ENCODE measurements around the gene RYR2. TPM values are rescaled to one million over a fixed set of nuclear protein-coding genes. Genes with fewer than 3 reads are reported as not detected.

Gene RYR2
- total and polyA plus RNA-seq, 3 donors from 2014 or later: 5.4 to 9.5 (median 9.1) TPM

GRCh38 chr1:237013608-237014007, 28.4 kb upstream of the RYR2 start:
- WGBS, 2 donors: 84 to 90% methylated on average over 5 of the region's 5 CpGs
- DNase-seq: no peak
- Histone ChIP-seq H3K9me3 (no peaks in the 10 kb centered on the region), H3K4me3 (no peak overlapping the region), H3K36me3 (ENCODE audit: low read depth, missing control alignments) (no peaks in the 10 kb centered on the region), H3K27ac (no peak overlapping the region), H3K27me3 (no peaks in the 10 kb centered on the region), H3K4me1 (no peaks in the 10 kb centered on the region)
- intact Hi-C loops (cut with DNase I; ENCODE audit: low total_unique reads): no loop called here
- TF ChIP-seq, protein P1, sequence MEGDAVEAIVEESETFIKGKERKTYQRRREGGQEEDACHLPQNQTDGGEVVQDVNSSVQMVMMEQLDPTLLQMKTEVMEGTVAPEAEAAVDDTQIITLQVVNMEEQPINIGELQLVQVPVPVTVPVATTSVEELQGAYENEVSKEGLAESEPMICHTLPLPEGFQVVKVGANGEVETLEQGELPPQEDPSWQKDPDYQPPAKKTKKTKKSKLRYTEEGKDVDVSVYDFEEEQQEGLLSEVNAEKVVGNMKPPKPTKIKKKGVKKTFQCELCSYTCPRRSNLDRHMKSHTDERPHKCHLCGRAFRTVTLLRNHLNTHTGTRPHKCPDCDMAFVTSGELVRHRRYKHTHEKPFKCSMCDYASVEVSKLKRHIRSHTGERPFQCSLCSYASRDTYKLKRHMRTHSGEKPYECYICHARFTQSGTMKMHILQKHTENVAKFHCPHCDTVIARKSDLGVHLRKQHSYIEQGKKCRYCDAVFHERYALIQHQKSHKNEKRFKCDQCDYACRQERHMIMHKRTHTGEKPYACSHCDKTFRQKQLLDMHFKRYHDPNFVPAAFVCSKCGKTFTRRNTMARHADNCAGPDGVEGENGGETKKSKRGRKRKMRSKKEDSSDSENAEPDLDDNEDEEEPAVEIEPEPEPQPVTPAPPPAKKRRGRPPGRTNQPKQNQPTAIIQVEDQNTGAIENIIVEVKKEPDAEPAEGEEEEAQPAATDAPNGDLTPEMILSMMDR (IDR thresholded peaks at IDR 0.05): no peak
- TF ChIP-seq POLR2A (IDR thresholded peaks at IDR 0.05): no peak

DNA sequence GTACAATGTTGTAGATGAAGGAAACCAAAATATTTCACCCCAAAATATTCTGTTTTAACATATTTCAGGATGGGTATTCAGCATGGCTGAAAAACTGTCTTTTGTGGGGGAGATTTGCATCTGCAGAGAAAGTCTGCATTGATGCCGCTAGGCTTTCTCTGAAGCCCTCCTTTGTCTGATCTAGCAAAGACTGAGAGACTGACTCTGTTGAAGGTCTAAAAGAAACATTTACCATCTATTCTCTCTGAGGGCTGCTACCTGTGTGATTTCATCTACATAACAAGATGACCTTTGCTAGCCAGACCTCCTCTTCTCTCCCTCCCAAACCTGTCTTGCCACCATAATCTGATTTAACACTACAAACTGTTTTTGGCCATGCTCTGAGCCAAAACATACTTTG, 25.4 kb upstream of the RYR2 start:
- no peaks in the 10 kb centered on the region for H3K4me1 ChIP-seq
- no peak for TF ChIP-seq POLR2A (IDR thresholded peaks at IDR 0.05)
- TF ChIP-seq, protein P1 (IDR thresholded peaks at IDR 0.05): no peak
- intact Hi-C loops (cut with DNase I; ENCODE audit: low total_unique reads): no loop called here
- H3K4me3 ChIP-seq: no peak overlapping the region
- no peaks in the 10 kb centered on the region for H3K36me3 ChIP-seq (ENCODE audit: low read depth, missing control alignments)
- no peak for DNase-seq
- H3K27ac ChIP-seq: no peak overlapping the region
- 34 to 45% methylated on average over 1 of the region's 1 CpG for WGBS, 2 donors
- H3K9me3 ChIP-seq: no peaks in the 10 kb centered on the region
- no peaks in the 10 kb centered on the region for H3K27me3 ChIP-seq

DNA sequence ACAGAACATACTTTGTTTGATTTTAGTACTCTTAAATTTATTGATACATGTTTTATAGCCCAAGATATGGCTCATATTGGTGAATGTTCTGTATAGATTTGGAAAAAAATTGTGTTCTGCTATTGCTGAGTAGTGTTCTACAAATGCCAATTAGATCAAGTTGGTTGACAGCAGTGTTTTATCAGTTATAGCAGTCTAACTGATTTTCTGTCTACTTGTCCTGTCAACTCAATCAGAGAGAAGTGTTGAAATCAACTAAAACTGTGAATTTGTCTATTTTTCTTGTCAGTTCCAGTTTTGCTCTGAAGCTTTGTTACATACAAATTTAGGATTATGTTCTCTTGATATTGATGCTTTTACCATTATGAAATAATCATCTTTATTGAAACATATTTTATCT, 23.1 kb upstream of the RYR2 start:
- intact Hi-C loops (cut with DNase I; ENCODE audit: low total_unique reads): no loop called here
- Histone ChIP-seq H3K27ac (no peak overlapping the region), H3K9me3 (no peaks in the 10 kb centered on the region), H3K4me1 (no peaks in the 10 kb centered on the region), H3K27me3 (no peaks in the 10 kb centered on the region), H3K36me3 (ENCODE audit: low read depth, missing control alignments) (no peaks in the 10 kb centered on the region), H3K4me3 (no peak overlapping the region)
- TF ChIP-seq, protein P1 (IDR thresholded peaks at IDR 0.05): no peak
- TF ChIP-seq POLR2A (IDR thresholded peaks at IDR 0.05): no peak
- no peak for DNase-seq

DNA sequence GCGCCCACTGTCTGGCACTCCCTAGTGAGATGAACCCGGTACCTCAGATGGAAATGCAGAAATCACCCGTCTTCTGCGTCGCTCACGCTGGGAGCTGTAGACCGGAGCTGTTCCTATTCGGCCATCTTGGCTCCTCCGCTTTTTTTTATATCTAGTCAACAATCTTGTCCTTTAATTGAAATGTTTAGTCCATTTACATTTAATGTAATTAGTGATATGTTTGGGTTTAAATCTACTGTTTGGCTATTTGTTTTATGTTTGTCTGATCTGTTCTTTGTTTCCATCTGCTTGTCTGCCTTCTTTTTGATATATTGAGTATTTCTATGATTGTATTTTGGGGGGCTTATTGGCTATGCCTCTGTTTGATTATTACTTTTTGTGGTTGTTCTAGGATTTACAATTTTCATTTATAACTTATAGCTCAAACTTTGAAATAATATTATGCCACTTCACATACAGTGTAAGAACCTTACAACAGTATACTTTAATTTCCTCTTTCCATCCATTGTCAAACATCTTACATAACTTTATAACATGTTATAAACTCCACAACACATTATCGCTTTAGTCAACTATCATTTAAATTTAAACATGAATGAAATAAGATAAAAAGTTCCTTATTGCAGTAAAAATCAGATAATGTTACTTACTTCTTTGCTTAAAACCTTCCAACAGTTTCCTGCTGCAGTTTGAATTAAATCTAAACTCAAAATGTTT, 16.5 kb upstream of the RYR2 start:
- intact Hi-C loops (cut with DNase I; ENCODE audit: low total_unique reads): no loop called here
- TF ChIP-seq POLR2A (IDR thresholded peaks at IDR 0.05): no peak
- TF ChIP-seq, protein P1 (IDR thresholded peaks at IDR 0.05): no peak
- no peak for DNase-seq
- WGBS, 2 donors: 94 to 98% methylated on average over 8 to 9 of the region's 10 CpGs
- H3K36me3 ChIP-seq (ENCODE audit: low read depth, missing control alignments): no peaks in the 10 kb centered on the region
- no peaks in the 10 kb centered on the region for H3K27me3 ChIP-seq
- no peaks in the 10 kb centered on the region for H3K9me3 ChIP-seq
- no peaks in the 10 kb centered on the region for H3K4me1 ChIP-seq
- H3K4me3 ChIP-seq: no peak overlapping the region
- H3K27ac ChIP-seq: no peak overlapping the region

GRCh38 chr1:237029240-237029639, 12.7 kb upstream of the RYR2 start:
- no peaks in the 10 kb centered on the region for H3K27me3 ChIP-seq
- no peaks in the 10 kb centered on the region for H3K36me3 ChIP-seq (ENCODE audit: low read depth, missing control alignments)
- TF ChIP-seq POLR2A (IDR thresholded peaks at IDR 0.05): no peak
- TF ChIP-seq, protein P1 (IDR thresholded peaks at IDR 0.05): no peak
- no peaks in the 10 kb centered on the region for H3K4me1 ChIP-seq
- intact Hi-C loops (cut with DNase I; ENCODE audit: low total_unique reads): no loop called here
- no peaks in the 10 kb centered on the region for H3K9me3 ChIP-seq
- WGBS, 2 donors: 61 to 72% methylated on average over 3 of the region's 3 CpGs
- H3K27ac ChIP-seq: no peak overlapping the region
- H3K4me3 ChIP-seq: no peak overlapping the region
- no peak for DNase-seq
